ENCODE data around the gene FLRT1.

- TF ChIP-seq KLF6 (CRISPR knock-in tag; IDR thresholded peaks at IDR 0.05) (no peak), GPBP1L1 (CRISPR knock-in tag; IDR thresholded peaks at IDR 0.05) (no peak), CTCF (CRISPR knock-in tag; IDR thresholded peaks at IDR 0.05) (no peak), POLR2AphosphoS5 (IDR thresholded peaks at IDR 0.05; ENCODE audit: low read depth, low read length) (no peak), SMC3 (IDR thresholded peaks at IDR 0.05; ENCODE audit: low read length) (no peak), ZSCAN29 (CRISPR knock-in tag; conservative IDR thresholded peaks at IDR 0.05) (no peak), ELF1 (CRISPR knock-in tag; IDR thresholded peaks at IDR 0.05) (no peak)
Observed at GRCh38 chr11:64029773-64030172, 6.0 kb upstream of the FLRT1 start.
